GM12891 (cell line): ENCODE measurements around the gene OPRM1. TPM values are rescaled to one million over a fixed set of nuclear protein-coding genes. Genes with fewer than 3 reads are reported as not detected.

Source experiments
- DNase-seq: peaks from one replicate; pipeline ENCODE4 v3.0.0; 2011; ENCODE audit warnings: low spot score; ENCODE audit not compliant: insufficient read length
- FAIRE-seq: peaks from 2 replicates; lab custom pipeline; 2011; peaks lifted over from hg19 to GRCh38; lab: Jason Lieb, UNC
- PAX5 ChIP-seq: IDR thresholded peaks from 2 replicates; pipeline ENCODE4 v1.6.1; 2011; ENCODE audit warnings: low read length, moderate library complexity, mild to moderate bottlenecking; ENCODE audit not compliant: insufficient read depth, severe bottlenecking
- POLR2A ChIP-seq: IDR thresholded peaks from 2 replicates; pipeline ENCODE4 v1.6.1; 2011; ENCODE audit warnings: low read depth, low read length, control low read depth
- POLR2AphosphoS5 ChIP-seq: IDR thresholded peaks from 2 replicates; pipeline ENCODE4 v1.6.1; 2011; ENCODE audit warnings: low read depth, low read length, control low read depth
- POU2F2 ChIP-seq: IDR thresholded peaks from 2 replicates; pipeline ENCODE4 v1.6.1; 2011; ENCODE audit warnings: low read depth, mild to moderate bottlenecking, control low read depth, low read length, moderate library complexity
- SPI1 ChIP-seq: IDR thresholded peaks from 2 replicates; pipeline ENCODE4 v1.6.1; 2011; ENCODE audit warnings: low read depth, low read length, control low read depth
- TAF1 ChIP-seq: IDR thresholded peaks from 2 replicates; pipeline ENCODE4 v1.6.1; 2011; ENCODE audit warnings: low read depth, low read length, control low read depth
- polyA plus RNA-seq: library from polyadenylated mRNA; unstranded; fragments of >200 nt; gene quantifications from one replicate; pipeline ENCODE4 v1.2.1, GENCODE V29; 2012; ENCODE audit warnings: low read depth, missing spikeins, inconsistent platforms; ENCODE audit not compliant: missing spikeins

The OPRM1 gene
- not detected for polyA plus RNA-seq

GRCh38 chr6:154039231-154039842 is at the start of gene OPRM1:
TSS of gene OPRM1 (plus strand) at chr6:154039240. CDS start at chr6:154039545, 305 bp downstream.
- no peak for DNase-seq
- FAIRE-seq = no peak

GRCh38 chr6:153989989-153990388 is 49.1 kb upstream of the OPRM1 start:
- TF ChIP-seq SPI1 (no peak), PAX5 (no peak), POLR2AphosphoS5 (no peak), TAF1 (no peak), POU2F2 (no peak), POLR2A (no peak)
- DNase-seq (no peak), FAIRE-seq (no peak)

More at GRCh38 chr6:154039231-154039842, at the start of gene OPRM1:
- TF ChIP-seq PAX5 (no peak), SPI1 (no peak), POLR2AphosphoS5 (no peak), TAF1 (no peak), POU2F2 (no peak), POLR2A (no peak)

- FAIRE-seq = no peak
- TF ChIP-seq PAX5 = no peak
- TF ChIP-seq SPI1 = no peak
- TF ChIP-seq POLR2AphosphoS5 = no peak
- TF ChIP-seq TAF1 = no peak
- no peak for DNase-seq
Observed at GRCh38 chr6:153994004-153994403, 45.0 kb upstream of the OPRM1 start.

- TF ChIP-seq TAF1 = no peak
- TF ChIP-seq SPI1 = no peak
- TF ChIP-seq POLR2AphosphoS5 = no peak
- no peak for DNase-seq
- FAIRE-seq = no peak
Observed at GRCh38 chr6:153994811-153995210, 44.2 kb upstream of the OPRM1 start.

GRCh38 chr6:153997221-153997620 is 41.8 kb upstream of the OPRM1 start:
- no peak for FAIRE-seq
- no peak for DNase-seq
- TF ChIP-seq POLR2AphosphoS5 (no peak), SPI1 (no peak), TAF1 (no peak), POU2F2 (no peak), POLR2A (no peak), PAX5 (no peak)

GRCh38 chr6:154001494-154002285 is 37.4 kb upstream of the OPRM1 start:
- no peak for TF ChIP-seq POU2F2
- no peak for TF ChIP-seq POLR2AphosphoS5
- TF ChIP-seq TAF1 = no peak
- TF ChIP-seq PAX5 = no peak
- TF ChIP-seq POLR2A = no peak
- TF ChIP-seq SPI1 = no peak
- DNase-seq (no peak), FAIRE-seq (no peak)

GRCh38 chr6:154002894-154003293 is 36.1 kb upstream of the OPRM1 start:
- TF ChIP-seq POLR2A = no peak
- no peak for TF ChIP-seq TAF1
- TF ChIP-seq PAX5 = no peak
- no peak for TF ChIP-seq POLR2AphosphoS5
- TF ChIP-seq SPI1 = no peak
- TF ChIP-seq POU2F2 = no peak
- no peak for FAIRE-seq
- no peak for DNase-seq

GRCh38 chr6:154010371-154010770 is 28.7 kb upstream of the OPRM1 start:
- TF ChIP-seq SPI1 (no peak), TAF1 (no peak), POU2F2 (no peak), POLR2AphosphoS5 (no peak), POLR2A (no peak), PAX5 (no peak)
- DNase-seq = no peak
- no peak for FAIRE-seq

- TF ChIP-seq POU2F2 = no peak
- TF ChIP-seq TAF1 = no peak
- TF ChIP-seq SPI1 = no peak
- no peak for TF ChIP-seq POLR2A
- TF ChIP-seq PAX5 = no peak
- TF ChIP-seq POLR2AphosphoS5 = no peak
- DNase-seq = no peak
- FAIRE-seq = no peak
Observed at GRCh38 chr6:154012852-154013251, 26.2 kb upstream of the OPRM1 start.

GRCh38 chr6:154017786-154018185 is 21.3 kb upstream of the OPRM1 start:
- DNase-seq = no peak
- TF ChIP-seq SPI1 (no peak), POLR2A (no peak), TAF1 (no peak), PAX5 (no peak), POLR2AphosphoS5 (no peak), POU2F2 (no peak)
- FAIRE-seq = no peak

GRCh38 chr6:154030646-154031045 is 8.4 kb upstream of the OPRM1 start:
- no peak for DNase-seq
- no peak for FAIRE-seq
- TF ChIP-seq POLR2A (no peak), POU2F2 (no peak), TAF1 (no peak), POLR2AphosphoS5 (no peak), PAX5 (no peak), SPI1 (no peak)
